ENCODE data around the gene METTL24. TPM values are rescaled to one million over a fixed set of nuclear protein-coding genes. Genes with fewer than 3 reads are reported as not detected.
"Not testable (repeated sequence)": the region's sequence is repeated elsewhere in the genome, so short reads cannot be mapped to it uniquely, and the experiment has no call there.

The METTL24 gene
- total and polyA plus RNA-seq, 4 donors: 2.8 to 11.5 (median 4.9) TPM

DNA sequence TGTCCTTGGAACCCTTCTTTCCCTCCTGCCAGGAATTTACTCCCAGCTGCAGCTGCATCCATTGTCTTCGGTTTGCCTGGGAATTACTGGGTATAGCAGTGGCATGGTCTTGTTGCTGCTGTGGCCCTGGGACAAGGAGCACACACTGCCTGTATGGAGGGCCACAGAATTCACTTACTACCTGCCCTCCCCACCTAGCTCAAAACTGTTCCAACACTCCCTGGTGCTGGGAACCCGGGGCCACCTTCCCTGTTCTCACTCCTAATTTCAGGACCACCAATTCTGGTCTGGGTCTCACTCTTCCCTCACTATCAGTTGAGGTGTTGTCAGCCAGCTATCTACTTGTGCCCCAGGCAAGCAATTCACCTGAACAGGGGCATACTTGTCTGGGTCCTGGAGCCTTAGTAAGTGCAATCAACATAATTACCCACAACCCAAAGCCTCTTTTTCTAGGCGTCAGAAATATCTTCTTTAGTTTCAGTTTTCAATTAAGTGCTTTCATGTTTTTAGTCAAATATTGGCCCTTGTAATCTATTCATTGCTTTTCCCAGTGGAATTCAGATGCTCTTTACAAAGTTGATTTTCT is 47.2 kb downstream of the METTL24 start:
- no peak overlapping the region for H3K4me3 ChIP-seq (ENCODE audit: low read depth, low read length)
- no peak overlapping the region for H3K27ac ChIP-seq (ENCODE audit: low read depth, low read length)
- no peak for DNase-seq (ENCODE audit: low read depth in 4 of 6, low spot score in 6 of 6)
- no peaks in the 10 kb centered on the region for H3K9me3 ChIP-seq (ENCODE audit: control insufficient read depth, insufficient read depth, low read length)
- no peaks in the 10 kb centered on the region for H3K36me3 ChIP-seq (ENCODE audit: control insufficient read depth, insufficient read depth, low read length)
- no peaks in the 10 kb centered on the region for H3K27me3 ChIP-seq (ENCODE audit: control insufficient read depth, insufficient read depth, low read length)
- H3K4me1 ChIP-seq (ENCODE audit: control insufficient read depth, insufficient read depth, low read length): no peaks in the 10 kb centered on the region
- WGBS (ENCODE audit: insufficient coverage): 100% methylated on average over 1 of the region's 3 CpGs

DNA sequence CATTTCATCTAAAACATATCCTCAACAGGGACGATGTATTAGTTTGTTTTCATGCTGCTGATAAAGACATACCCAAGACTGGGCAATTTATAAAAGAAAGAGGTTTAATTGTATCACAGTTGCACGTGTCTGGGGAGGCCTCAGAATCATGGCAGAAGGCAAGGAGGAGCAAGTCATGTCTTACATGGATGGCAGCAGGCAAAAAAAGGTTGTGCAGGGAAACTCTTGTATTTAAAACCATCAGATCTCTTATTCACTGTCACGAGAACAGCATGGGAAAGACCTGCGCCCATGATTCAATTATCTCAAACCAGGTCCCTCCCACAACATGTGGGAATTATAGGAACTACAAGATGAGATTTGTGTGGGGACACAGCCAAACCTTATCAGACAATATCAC is 48.7 kb downstream of the METTL24 start:
- H3K27me3 ChIP-seq (ENCODE audit: control insufficient read depth, insufficient read depth, low read length); DNase-seq (ENCODE audit: low read depth in 4 of 6, low spot score in 6 of 6); H3K36me3 ChIP-seq (ENCODE audit: control insufficient read depth, insufficient read depth, low read length); H3K4me1 ChIP-seq (ENCODE audit: control insufficient read depth, insufficient read depth, low read length); H3K27ac ChIP-seq (ENCODE audit: low read depth, low read length); H3K4me3 ChIP-seq (ENCODE audit: low read depth, low read length); H3K9me3 ChIP-seq (ENCODE audit: control insufficient read depth, insufficient read depth, low read length): not testable (repeated sequence)
- WGBS (ENCODE audit: insufficient coverage): 100% methylated on average over 1 of the region's 4 CpGs

DNA sequence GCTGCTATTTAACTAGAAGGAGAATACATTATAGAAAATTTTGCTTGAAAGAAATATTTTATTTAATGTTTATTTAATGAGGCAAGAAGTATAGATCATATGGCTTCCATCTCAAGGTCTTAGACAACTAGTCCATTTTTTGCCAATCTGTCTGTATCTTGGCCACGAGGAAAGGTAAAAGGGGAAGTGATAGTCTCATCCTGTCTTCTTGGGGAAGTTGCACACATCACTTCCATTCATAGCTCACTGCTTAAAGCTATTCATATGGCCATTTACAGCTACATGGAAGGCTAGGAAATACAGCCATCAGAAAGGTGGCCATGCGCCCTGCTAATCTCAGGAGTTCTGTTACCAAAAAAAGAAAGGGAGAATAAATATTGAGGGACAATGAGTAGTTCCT is 50.8 kb downstream of the METTL24 start:
- DNase-seq (ENCODE audit: low read depth in 4 of 6, low spot score in 6 of 6): no peak
- H3K4me1 ChIP-seq (ENCODE audit: control insufficient read depth, insufficient read depth, low read length): no peaks in the 10 kb centered on the region
- no peaks in the 10 kb centered on the region for H3K36me3 ChIP-seq (ENCODE audit: control insufficient read depth, insufficient read depth, low read length)
- no peaks in the 10 kb centered on the region for H3K9me3 ChIP-seq (ENCODE audit: control insufficient read depth, insufficient read depth, low read length)
- no peaks in the 10 kb centered on the region for H3K27me3 ChIP-seq (ENCODE audit: control insufficient read depth, insufficient read depth, low read length)
- no peak overlapping the region for H3K4me3 ChIP-seq (ENCODE audit: low read depth, low read length)
- no peak overlapping the region for H3K27ac ChIP-seq (ENCODE audit: low read depth, low read length)
- WGBS (ENCODE audit: insufficient coverage): no CpG with 5 or more reads among the region's 2 CpGs

DNA sequence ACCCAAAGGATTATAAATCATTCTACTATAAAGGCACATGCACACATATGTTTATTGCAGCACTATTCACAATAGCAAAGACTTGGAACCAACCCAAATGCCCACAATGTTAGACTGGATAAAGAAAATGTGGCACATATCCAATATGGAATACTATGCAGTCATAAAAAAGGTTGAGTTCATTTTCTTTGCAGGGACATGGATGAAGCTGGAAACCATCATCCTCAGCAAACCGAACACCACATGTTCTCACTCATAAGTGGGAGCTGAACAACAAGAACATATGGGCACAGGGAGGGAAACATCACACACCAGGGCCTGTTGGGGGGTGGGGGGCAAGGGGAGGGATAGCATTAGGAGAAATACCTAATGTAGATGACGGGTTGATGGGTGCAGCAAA is 52.3 kb downstream of the METTL24 start:
- DNase-seq (ENCODE audit: low read depth in 4 of 6, low spot score in 6 of 6); H3K4me1 ChIP-seq (ENCODE audit: control insufficient read depth, insufficient read depth, low read length); H3K36me3 ChIP-seq (ENCODE audit: control insufficient read depth, insufficient read depth, low read length); H3K9me3 ChIP-seq (ENCODE audit: control insufficient read depth, insufficient read depth, low read length); H3K27ac ChIP-seq (ENCODE audit: low read depth, low read length); H3K4me3 ChIP-seq (ENCODE audit: low read depth, low read length); H3K27me3 ChIP-seq (ENCODE audit: control insufficient read depth, insufficient read depth, low read length): not testable (repeated sequence)
- WGBS (ENCODE audit: insufficient coverage): no CpG with 5 or more reads among the region's 2 CpGs

DNA sequence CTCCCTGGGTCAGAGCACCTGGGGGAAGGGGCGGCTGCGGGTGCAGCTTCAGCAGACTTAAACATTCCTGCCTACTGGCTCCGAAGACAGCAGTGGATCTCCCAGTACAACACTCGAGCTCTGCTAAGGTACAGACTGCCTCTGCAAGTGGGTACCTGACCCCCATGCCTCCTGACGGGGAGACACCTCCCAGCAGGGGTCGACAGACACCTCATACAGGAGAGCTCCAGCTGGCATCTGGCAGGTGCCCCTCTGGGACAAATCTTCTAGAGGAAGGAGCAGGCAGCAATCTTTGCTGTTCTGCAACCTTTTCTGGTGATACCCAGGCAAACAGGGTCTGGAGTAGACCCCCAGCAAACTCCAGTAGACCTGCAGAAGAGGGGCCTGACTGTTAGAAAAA is 54.5 kb downstream of the METTL24 start:
- not testable (repeated sequence) for H3K4me3 ChIP-seq (ENCODE audit: low read depth, low read length); H3K4me1 ChIP-seq (ENCODE audit: control insufficient read depth, insufficient read depth, low read length); H3K27ac ChIP-seq (ENCODE audit: low read depth, low read length); DNase-seq (ENCODE audit: low read depth in 4 of 6, low spot score in 6 of 6); H3K9me3 ChIP-seq (ENCODE audit: control insufficient read depth, insufficient read depth, low read length); H3K36me3 ChIP-seq (ENCODE audit: control insufficient read depth, insufficient read depth, low read length); H3K27me3 ChIP-seq (ENCODE audit: control insufficient read depth, insufficient read depth, low read length)
- WGBS (ENCODE audit: insufficient coverage): 95% methylated on average over 4 of the region's 6 CpGs

DNA sequence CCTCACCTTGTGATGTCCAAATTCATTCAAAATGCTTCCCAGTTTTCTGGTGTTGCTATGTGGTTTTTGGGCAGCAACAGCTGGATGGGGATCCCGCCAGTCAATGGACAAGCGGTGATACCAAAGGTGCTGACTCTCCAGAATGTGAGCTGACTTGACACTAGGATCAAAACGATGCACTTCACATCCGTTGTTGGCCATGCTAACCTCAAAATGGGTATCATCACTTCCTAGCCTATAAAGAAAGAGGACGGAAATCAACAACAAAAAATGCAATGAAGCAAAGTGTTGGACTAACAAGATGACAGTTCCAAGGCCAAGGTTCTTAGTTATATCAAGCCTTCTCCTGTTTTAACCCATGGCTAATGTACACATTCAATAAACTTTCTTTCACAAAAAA is 59.2 kb downstream of the METTL24 start:
- no peak for DNase-seq (ENCODE audit: low read depth in 4 of 6, low spot score in 6 of 6)
- Histone ChIP-seq H3K4me1 (ENCODE audit: control insufficient read depth, insufficient read depth, low read length) (peaks cover 3% of the 10 kb centered on the region), H3K4me3 (ENCODE audit: low read depth, low read length) (no peak overlapping the region), H3K27ac (ENCODE audit: low read depth, low read length) (no peak overlapping the region), H3K27me3 (ENCODE audit: control insufficient read depth, insufficient read depth, low read length) (no peaks in the 10 kb centered on the region), H3K36me3 (ENCODE audit: control insufficient read depth, insufficient read depth, low read length) (no peaks in the 10 kb centered on the region), H3K9me3 (ENCODE audit: control insufficient read depth, insufficient read depth, low read length) (no peaks in the 10 kb centered on the region)
- WGBS (ENCODE audit: insufficient coverage): 97% methylated on average over 4 of the region's 5 CpGs

DNA sequence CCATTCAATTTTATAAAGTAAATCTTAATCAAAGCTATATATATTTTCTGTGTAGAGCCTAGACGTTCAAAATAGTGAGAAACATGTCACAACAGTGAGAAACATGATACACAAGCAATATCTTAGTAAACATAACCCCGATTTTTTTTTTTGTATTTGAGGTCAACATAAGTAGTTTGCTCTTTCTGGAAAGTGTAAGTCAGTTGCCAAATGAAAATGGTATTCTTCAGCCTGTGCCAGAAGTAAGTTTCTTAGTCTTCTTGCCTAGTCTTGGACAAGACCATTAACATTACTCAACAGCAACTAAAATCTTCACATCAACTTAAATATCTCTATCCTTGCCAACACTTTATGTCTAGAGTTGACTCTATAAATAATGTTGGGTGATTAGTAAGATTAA is 59.7 kb downstream of the METTL24 start:
- DNase-seq (ENCODE audit: low read depth in 4 of 6, low spot score in 6 of 6): no peak
- Histone ChIP-seq H3K9me3 (ENCODE audit: control insufficient read depth, insufficient read depth, low read length) (no peaks in the 10 kb centered on the region), H3K27ac (ENCODE audit: low read depth, low read length) (no peak overlapping the region), H3K4me3 (ENCODE audit: low read depth, low read length) (no peak overlapping the region), H3K36me3 (ENCODE audit: control insufficient read depth, insufficient read depth, low read length) (no peaks in the 10 kb centered on the region), H3K4me1 (ENCODE audit: control insufficient read depth, insufficient read depth, low read length) (peaks cover 3% of the 10 kb centered on the region), H3K27me3 (ENCODE audit: control insufficient read depth, insufficient read depth, low read length) (no peaks in the 10 kb centered on the region)
- no CpG with 5 or more reads among the region's 2 CpGs for WGBS (ENCODE audit: insufficient coverage)

DNA sequence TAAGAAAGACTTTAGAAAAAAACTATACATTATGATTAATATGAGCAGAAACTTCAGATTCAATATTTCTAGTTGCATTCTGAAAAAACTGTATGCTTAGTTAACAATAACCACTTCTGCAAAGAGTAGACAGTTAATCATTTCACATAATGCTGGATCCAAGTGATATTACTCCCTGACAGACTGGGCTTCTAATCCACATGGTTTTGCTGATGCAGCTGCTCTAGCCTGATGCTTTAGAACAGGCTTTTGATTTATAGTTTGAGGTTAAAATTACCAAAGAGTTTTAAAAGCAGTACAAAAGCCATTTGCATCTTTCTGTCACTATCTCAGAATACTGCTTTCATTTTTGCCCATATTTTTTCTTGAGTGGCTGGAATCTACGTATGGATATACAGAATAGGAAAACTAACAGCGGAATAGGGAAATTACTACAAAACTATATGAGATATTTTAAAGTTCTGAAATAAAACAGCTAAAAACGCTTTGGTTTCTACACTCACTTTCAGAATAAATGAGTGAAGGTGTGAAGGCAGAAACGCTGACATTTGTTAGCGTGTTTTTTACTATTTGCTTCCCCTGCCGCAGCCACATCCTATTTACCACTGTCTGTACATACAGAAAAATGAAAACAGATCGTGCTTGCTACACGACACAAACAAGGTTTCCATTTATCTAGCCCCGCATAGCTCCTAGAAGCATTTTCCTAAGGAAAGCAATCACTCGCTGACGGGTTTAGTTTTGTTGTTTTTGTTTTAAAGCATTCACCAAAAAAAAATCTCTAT is 61.7 kb downstream of the METTL24 start:
- no peaks in the 10 kb centered on the region for H3K36me3 ChIP-seq (ENCODE audit: control insufficient read depth, insufficient read depth, low read length)
- no peaks in the 10 kb centered on the region for H3K27me3 ChIP-seq (ENCODE audit: control insufficient read depth, insufficient read depth, low read length)
- no peak overlapping the region for H3K4me3 ChIP-seq (ENCODE audit: low read depth, low read length)
- WGBS (ENCODE audit: insufficient coverage): no CpG with 5 or more reads among the region's 11 CpGs
- H3K4me1 ChIP-seq (ENCODE audit: control insufficient read depth, insufficient read depth, low read length): peaks cover 3% of the 10 kb centered on the region
- no peaks in the 10 kb centered on the region for H3K9me3 ChIP-seq (ENCODE audit: control insufficient read depth, insufficient read depth, low read length)
- H3K27ac ChIP-seq (ENCODE audit: low read depth, low read length): no peak overlapping the region
- DNase-seq (ENCODE audit: low read depth in 4 of 6, low spot score in 6 of 6): peak in 1 of 6 donors; percentile 53

DNA sequence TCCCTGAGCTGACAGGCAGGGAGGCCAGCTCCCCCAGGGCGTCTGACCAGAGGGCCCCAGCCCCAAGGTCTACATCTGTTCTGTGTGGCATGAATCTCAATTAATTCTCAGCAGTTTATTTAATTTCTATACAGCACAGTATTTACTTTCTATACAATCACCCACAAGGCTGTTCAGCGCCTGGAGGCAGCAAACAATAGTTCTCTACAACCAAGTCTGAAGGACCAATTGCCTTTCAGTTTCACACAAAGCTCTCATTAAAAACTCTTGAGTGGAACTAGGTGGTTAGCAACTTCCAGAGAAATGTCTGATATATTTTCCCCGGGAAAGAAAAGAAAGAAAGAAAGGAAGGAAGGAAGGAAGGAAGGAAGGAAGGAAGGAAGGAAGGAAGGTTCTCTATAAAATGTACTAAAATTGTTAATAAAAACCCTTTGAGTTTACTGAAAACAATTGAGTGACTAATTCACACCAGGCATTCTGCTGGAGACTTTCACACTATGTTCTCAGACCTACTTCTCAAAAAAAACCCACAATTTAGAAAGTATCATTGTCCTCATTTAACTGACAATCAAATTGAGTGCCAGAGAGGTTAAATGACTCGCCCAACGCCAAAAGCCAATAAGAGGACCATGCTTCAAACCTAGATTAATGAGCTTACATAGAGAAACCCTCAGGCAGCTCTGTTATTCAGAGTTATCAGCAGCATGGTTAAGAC is 62.5 kb downstream of the METTL24 start:
- DNase-seq (ENCODE audit: low read depth in 4 of 6, low spot score in 6 of 6): no peak
- H3K27ac ChIP-seq (ENCODE audit: low read depth, low read length): no peak overlapping the region

More for the DNA sequence above, 62.5 kb downstream of the METTL24 start:
- Histone ChIP-seq H3K9me3 (ENCODE audit: control insufficient read depth, insufficient read depth, low read length) (peaks cover 2% of the 10 kb centered on the region), H3K27me3 (ENCODE audit: control insufficient read depth, insufficient read depth, low read length) (no peaks in the 10 kb centered on the region), H3K4me1 (ENCODE audit: control insufficient read depth, insufficient read depth, low read length) (peaks cover 3% of the 10 kb centered on the region), H3K4me3 (ENCODE audit: low read depth, low read length) (no peak overlapping the region), H3K36me3 (ENCODE audit: control insufficient read depth, insufficient read depth, low read length) (no peaks in the 10 kb centered on the region)
- WGBS (ENCODE audit: insufficient coverage): 41% methylated on average over 3 of the region's 5 CpGs
